ENCODE results near the gene SLC17A9.

GRCh38 chr20:62966212-62967148, 14.0 kb downstream of the SLC17A9 start:
- no peak for TF ChIP-seq CTCF (conservative IDR thresholded peaks at IDR 0.05)
- TF ChIP-seq ZFX (IDR thresholded peaks at IDR 0.05): no peak

All from C4-2B (cell line).